SK-N-SH treated with all-trans-retinoic acid at 6 μM for 48 hours (cell line): ENCODE results near the gene TMEM9.

ENCODE experiments used
- BACH2 ChIP-seq: fragments of 250-450 bp; sonication (Bioruptor Pico); IDR thresholded peaks from 2 replicates; pipeline ENCODE4 v1.9.0; 2021; ENCODE audit warnings: mild to moderate bottlenecking, borderline replicate concordance
- TCF4 ChIP-seq: fragments of 250-450 bp; sonication (Bioruptor Pico); IDR thresholded peaks from 2 replicates; pipeline ENCODE4 v1.8.0; 2021; ENCODE audit warnings: mild to moderate bottlenecking, moderate library complexity, borderline replicate concordance
- ZC3H10 ChIP-seq: fragments of 250-450 bp; sonication (Bioruptor Pico); IDR thresholded peaks from 2 replicates; pipeline ENCODE4 v1.5.1; 2021; ENCODE audit warnings: mild to moderate bottlenecking, moderate library complexity
- ZFP3 ChIP-seq: fragments of 250-450 bp; sonication (Bioruptor Pico); IDR thresholded peaks from 2 replicates; pipeline ENCODE4 v1.5.0; 2020; ENCODE audit warnings: mild to moderate bottlenecking, moderate library complexity
- ZFP30 ChIP-seq: fragments of 450-650 bp; formaldehyde crosslinking; IDR thresholded peaks from 2 replicates; pipeline ENCODE4 v1.5.0; 2022; ENCODE audit warnings: mild to moderate bottlenecking, moderate library complexity
- TF ChIP-seq, protein P1 (sequence below): fragments of 250-450 bp; sonication (Bioruptor Pico); IDR thresholded peaks from 2 replicates; pipeline ENCODE4 v1.5.1; 2021; ENCODE audit warnings: mild to moderate bottlenecking, moderate library complexity

DNA sequence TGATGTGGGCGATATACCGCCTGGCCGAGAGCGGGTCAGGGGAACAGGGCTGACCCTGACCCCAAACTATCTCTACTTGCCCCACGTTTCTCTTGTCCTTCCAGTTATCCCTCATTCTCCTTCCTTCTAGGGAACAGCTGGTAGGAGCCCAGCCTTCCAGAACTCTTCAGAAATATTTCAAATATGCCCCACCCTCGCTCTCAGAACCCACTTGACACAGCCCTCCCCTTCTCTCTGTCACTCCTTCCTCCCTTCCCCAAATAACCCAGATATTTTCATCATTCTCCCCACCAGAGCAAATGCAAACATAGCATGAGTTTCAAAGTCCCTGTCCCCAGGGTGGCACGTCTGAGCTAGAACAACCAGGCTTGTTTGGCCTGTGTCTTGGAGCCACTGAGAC, 43.1 kb downstream of the TMEM9 start:
- no peak for TF ChIP-seq ZFP3 (CRISPR knock-in tag)
- TF ChIP-seq BACH2 (CRISPR knock-in tag) = no peak
- TF ChIP-seq ZFP30 (CRISPR knock-in tag) = no peak
- no peak for TF ChIP-seq TCF4
- TF ChIP-seq ZC3H10 (CRISPR knock-in tag) = no peak
- TF ChIP-seq, protein P1, sequence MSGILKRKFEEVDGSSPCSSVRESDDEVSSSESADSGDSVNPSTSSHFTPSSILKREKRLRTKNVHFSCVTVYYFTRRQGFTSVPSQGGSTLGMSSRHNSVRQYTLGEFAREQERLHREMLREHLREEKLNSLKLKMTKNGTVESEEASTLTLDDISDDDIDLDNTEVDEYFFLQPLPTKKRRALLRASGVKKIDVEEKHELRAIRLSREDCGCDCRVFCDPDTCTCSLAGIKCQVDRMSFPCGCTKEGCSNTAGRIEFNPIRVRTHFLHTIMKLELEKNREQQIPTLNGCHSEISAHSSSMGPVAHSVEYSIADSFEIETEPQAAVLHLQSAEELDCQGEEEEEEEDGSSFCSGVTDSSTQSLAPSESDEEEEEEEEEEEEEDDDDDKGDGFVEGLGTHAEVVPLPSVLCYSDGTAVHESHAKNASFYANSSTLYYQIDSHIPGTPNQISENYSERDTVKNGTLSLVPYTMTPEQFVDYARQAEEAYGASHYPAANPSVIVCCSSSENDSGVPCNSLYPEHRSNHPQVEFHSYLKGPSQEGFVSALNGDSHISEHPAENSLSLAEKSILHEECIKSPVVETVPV (CRISPR knock-in tag) = no peak
